HepG2 (cell line): ENCODE data around the gene IFITM10. TPM values are rescaled to one million over a fixed set of nuclear protein-coding genes. Genes with fewer than 3 reads are reported as not detected.

Experiments
- AGO1 ChIP-seq: fragments of 200-400 bp; formaldehyde crosslinking; IDR thresholded peaks from 2 replicates; pipeline ENCODE4 v1.6.1; 2017; ENCODE audit warnings: mild to moderate bottlenecking, low read depth, low read length, moderate library complexity; ENCODE audit not compliant: poor library complexity, severe bottlenecking
- ELF4 ChIP-seq: sonication (generic); formaldehyde crosslinking; IDR thresholded peaks from 2 replicates; pipeline ENCODE4 v1.5.0; 2020; ENCODE audit warnings: missing genetic modification reagents, mild to moderate bottlenecking, moderate library complexity, borderline replicate concordance
- GABPB1 ChIP-seq: IDR thresholded peaks from 2 replicates; pipeline ENCODE4 v1.6.1; 2016; ENCODE audit warnings: mild to moderate bottlenecking, missing genetic modification reagents, moderate library complexity, missing compliant biosample characterization
- MAF1 ChIP-seq: sonication (generic); formaldehyde crosslinking; IDR thresholded peaks from 2 replicates; pipeline ENCODE4 v1.5.0; 2020; ENCODE audit warnings: missing genetic modification reagents, borderline replicate concordance
- MXD4 ChIP-seq: IDR thresholded peaks from 2 replicates; pipeline ENCODE4 v1.6.1; 2016; ENCODE audit warnings: mild to moderate bottlenecking, missing biosample characterization, missing genetic modification reagents
- MXI1 ChIP-seq: IDR thresholded peaks from 3 replicates; pipeline ENCODE4 v1.6.1; 2012; ENCODE audit warnings: low read depth, low read length, inconsistent platforms, borderline replicate concordance
- NAIF1 ChIP-seq: sonication (generic); formaldehyde crosslinking; IDR thresholded peaks from 2 replicates; pipeline ENCODE4 v1.5.0; 2020; ENCODE audit warnings: mild to moderate bottlenecking, missing genetic modification reagents, borderline replicate concordance
- PAF1 ChIP-seq: IDR thresholded peaks from 2 replicates; pipeline ENCODE4 v1.6.1; 2016; ENCODE audit warnings: missing genetic modification reagents, missing compliant biosample characterization
- PHF21A ChIP-seq: sonication (generic); formaldehyde crosslinking; IDR thresholded peaks from 2 replicates; pipeline ENCODE4 v1.5.0; 2020; ENCODE audit warnings: mild to moderate bottlenecking, missing genetic modification reagents
- RNF2 ChIP-seq: fragments of 450-650 bp; conservative IDR thresholded peaks from 2 replicates; pipeline ENCODE4 v1.6.1; 2016; ENCODE audit warnings: low read depth
- SP5 ChIP-seq: IDR thresholded peaks from 2 replicates; pipeline ENCODE4 v1.6.1; 2016; ENCODE audit warnings: low read depth, borderline replicate concordance
- THAP11 ChIP-seq: IDR thresholded peaks from 2 replicates; pipeline ENCODE4 v1.6.1; 2016; ENCODE audit warnings: missing biosample characterization, missing genetic modification reagents
- ZFY ChIP-seq: sonication (generic); formaldehyde crosslinking; IDR thresholded peaks from 2 replicates; pipeline ENCODE4 v1.4.0; 2020; ENCODE audit warnings: missing genetic modification reagents
- ZIK1 ChIP-seq: sonication (generic); formaldehyde crosslinking; IDR thresholded peaks from 2 replicates; pipeline ENCODE4 v1.5.0; 2020; ENCODE audit warnings: mild to moderate bottlenecking, low read depth, missing genetic modification reagents, borderline replicate concordance
- ZNF253 ChIP-seq: sonication (generic); formaldehyde crosslinking; IDR thresholded peaks from 2 replicates; pipeline ENCODE4 v1.8.0; 2022; ENCODE audit warnings: mild to moderate bottlenecking, missing genetic modification reagents, borderline replicate concordance
- ZNF670 ChIP-seq: sonication (generic); formaldehyde crosslinking; IDR thresholded peaks from 2 replicates; pipeline ENCODE4 v1.8.0; 2022; ENCODE audit warnings: mild to moderate bottlenecking, missing genetic modification reagents, borderline replicate concordance
- ZNF703 ChIP-seq: sonication (generic); formaldehyde crosslinking; IDR thresholded peaks from 2 replicates; pipeline ENCODE4 v1.5.1; 2020; ENCODE audit warnings: missing genetic modification reagents, mild to moderate bottlenecking, moderate library complexity, borderline replicate concordance
- ZNF782 ChIP-seq: sonication (generic); formaldehyde crosslinking; IDR thresholded peaks from 2 replicates; pipeline ENCODE4 v1.4.0; 2020; ENCODE audit warnings: missing genetic modification reagents, mild to moderate bottlenecking, borderline replicate concordance
- polyA plus RNA-seq, 8 experiments: library from polyadenylated mRNA; depleted of rRNA in 3 of 8; stranded (reverse) in 7 of 8; unstranded in 1 of 8; fragments of >200 nt; fragmentation: Illumina TruSeq in 4 of 8; extraction: Trizol in 4 of 8; gene quantifications; 2 replicates each; pipeline versions ENCODE4 v1.2.1 to v1.2.3, GENCODE V29; 2011 to 2016; ENCODE audit warnings: low read depth in 4 of 8, missing spikeins in 1 of 8, mixed read lengths in 1 of 8; ENCODE audit not compliant: insufficient read depth in 1 of 8
- total RNA-seq, 5 experiments: library from RNA; depleted of rRNA; stranded (reverse); fragments of >200 nt; fragmentation: Illumina TruSeq; extraction: Trizol; gene quantifications; 2 replicates each; pipeline ENCODE4 v1.2.3, GENCODE V29; 2016; ENCODE audit warnings: low read depth in 1 of 5
- TF ChIP-seq, protein P1 (sequence below): sonication (generic); formaldehyde crosslinking; IDR thresholded peaks from 2 replicates; pipeline ENCODE4 v1.5.1; 2020; ENCODE audit warnings: mild to moderate bottlenecking, moderate library complexity, missing genetic modification reagents
- TF ChIP-seq, protein P2 (sequence below): sonication (generic); formaldehyde crosslinking; IDR thresholded peaks from 2 replicates; pipeline ENCODE4 v1.5.0; 2020; ENCODE audit warnings: mild to moderate bottlenecking, missing genetic modification reagents, borderline replicate concordance
- TF ChIP-seq, protein P3 (sequence below): sonication (generic); IDR thresholded peaks from 2 replicates; pipeline ENCODE4 v1.6.1; 2016; ENCODE audit warnings: low read depth, borderline replicate concordance
- TF ChIP-seq, protein P4 (sequence below): IDR thresholded peaks from 2 replicates; pipeline ENCODE4 v1.6.1; 2016

IFITM10 gene
- total and polyA plus RNA-seq, 2 of the 13 experiments (the other 11 are each of a cell fraction or from before 2014, with no cell fraction given): 0.09 to 0.13 TPM

GRCh38 chr11:1762537-1763302 is 12.3 kb upstream of the IFITM10 start (continued):
- TF ChIP-seq MAF1 (no peak), ZFY (peak; percentile 41), ZNF782 (CRISPR knock-in tag) (0 out of 2 replicates have a peak, but pooled peaks have one; percentile 59), MXI1 (peak; percentile 59; the same call in 1 of the 3 replicates), ZNF703 (no peak), RNF2 (no peak), THAP11 (CRISPR knock-in tag) (peak; percentile 53; the same call in 1 of the 2 replicates), NAIF1 (no peak), AGO1 (peak; percentile 9), PHF21A (peak; percentile 58; the same call in 1 of the 2 replicates), MXD4 (peak; percentile 44; the same call in 1 of the 2 replicates), PAF1 (CRISPR knock-in tag) (no peak), GABPB1 (CRISPR knock-in tag) (peak; percentile 24; the same call in 1 of the 2 replicates), ZIK1 (CRISPR knock-in tag) (no peak), ELF4 (CRISPR knock-in tag) (0 out of 2 replicates have a peak, but pooled peaks have one; percentile 58), SP5 (peak; percentile 73; the same call in 1 of the 2 replicates), ZNF253 (CRISPR knock-in tag) (no peak), ZNF670 (CRISPR knock-in tag) (no peak)
- TF ChIP-seq, protein P1, sequence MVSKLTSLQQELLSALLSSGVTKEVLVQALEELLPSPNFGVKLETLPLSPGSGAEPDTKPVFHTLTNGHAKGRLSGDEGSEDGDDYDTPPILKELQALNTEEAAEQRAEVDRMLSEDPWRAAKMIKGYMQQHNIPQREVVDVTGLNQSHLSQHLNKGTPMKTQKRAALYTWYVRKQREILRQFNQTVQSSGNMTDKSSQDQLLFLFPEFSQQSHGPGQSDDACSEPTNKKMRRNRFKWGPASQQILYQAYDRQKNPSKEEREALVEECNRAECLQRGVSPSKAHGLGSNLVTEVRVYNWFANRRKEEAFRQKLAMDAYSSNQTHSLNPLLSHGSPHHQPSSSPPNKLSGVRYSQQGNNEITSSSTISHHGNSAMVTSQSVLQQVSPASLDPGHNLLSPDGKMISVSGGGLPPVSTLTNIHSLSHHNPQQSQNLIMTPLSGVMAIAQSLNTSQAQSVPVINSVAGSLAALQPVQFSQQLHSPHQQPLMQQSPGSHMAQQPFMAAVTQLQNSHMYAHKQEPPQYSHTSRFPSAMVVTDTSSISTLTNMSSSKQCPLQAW (CRISPR knock-in tag): 0 out of 2 replicates have a peak, but pooled peaks have one; percentile 49
- TF ChIP-seq, protein P2, sequence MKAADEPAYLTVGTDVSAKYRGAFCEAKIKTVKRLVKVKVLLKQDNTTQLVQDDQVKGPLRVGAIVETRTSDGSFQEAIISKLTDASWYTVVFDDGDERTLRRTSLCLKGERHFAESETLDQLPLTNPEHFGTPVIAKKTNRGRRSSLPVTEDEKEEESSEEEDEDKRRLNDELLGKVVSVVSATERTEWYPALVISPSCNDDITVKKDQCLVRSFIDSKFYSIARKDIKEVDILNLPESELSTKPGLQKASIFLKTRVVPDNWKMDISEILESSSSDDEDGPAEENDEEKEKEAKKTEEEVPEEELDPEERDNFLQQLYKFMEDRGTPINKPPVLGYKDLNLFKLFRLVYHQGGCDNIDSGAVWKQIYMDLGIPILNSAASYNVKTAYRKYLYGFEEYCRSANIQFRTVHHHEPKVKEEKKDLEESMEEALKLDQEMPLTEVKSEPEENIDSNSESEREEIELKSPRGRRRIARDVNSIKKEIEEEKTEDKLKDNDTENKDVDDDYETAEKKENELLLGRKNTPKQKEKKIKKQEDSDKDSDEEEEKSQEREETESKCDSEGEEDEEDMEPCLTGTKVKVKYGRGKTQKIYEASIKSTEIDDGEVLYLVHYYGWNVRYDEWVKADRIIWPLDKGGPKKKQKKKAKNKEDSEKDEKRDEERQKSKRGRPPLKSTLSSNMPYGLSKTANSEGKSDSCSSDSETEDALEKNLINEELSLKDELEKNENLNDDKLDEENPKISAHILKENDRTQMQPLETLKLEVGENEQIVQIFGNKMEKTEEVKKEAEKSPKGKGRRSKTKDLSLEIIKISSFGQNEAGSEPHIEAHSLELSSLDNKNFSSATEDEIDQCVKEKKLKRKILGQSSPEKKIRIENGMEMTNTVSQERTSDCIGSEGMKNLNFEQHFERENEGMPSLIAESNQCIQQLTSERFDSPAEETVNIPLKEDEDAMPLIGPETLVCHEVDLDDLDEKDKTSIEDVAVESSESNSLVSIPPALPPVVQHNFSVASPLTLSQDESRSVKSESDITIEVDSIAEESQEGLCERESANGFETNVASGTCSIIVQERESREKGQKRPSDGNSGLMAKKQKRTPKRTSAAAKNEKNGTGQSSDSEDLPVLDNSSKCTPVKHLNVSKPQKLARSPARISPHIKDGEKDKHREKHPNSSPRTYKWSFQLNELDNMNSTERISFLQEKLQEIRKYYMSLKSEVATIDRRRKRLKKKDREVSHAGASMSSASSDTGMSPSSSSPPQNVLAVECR (CRISPR knock-in tag): peak; percentile 73; the same call in 1 of the 2 replicates
- TF ChIP-seq, protein P3, sequence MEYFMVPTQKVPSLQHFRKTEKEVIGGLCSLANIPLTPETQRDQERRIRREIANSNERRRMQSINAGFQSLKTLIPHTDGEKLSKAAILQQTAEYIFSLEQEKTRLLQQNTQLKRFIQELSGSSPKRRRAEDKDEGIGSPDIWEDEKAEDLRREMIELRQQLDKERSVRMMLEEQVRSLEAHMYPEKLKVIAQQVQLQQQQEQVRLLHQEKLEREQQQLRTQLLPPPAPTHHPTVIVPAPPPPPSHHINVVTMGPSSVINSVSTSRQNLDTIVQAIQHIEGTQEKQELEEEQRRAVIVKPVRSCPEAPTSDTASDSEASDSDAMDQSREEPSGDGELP: 0 out of 2 replicates have a peak, but pooled peaks have one; percentile 38
- TF ChIP-seq, protein P4, sequence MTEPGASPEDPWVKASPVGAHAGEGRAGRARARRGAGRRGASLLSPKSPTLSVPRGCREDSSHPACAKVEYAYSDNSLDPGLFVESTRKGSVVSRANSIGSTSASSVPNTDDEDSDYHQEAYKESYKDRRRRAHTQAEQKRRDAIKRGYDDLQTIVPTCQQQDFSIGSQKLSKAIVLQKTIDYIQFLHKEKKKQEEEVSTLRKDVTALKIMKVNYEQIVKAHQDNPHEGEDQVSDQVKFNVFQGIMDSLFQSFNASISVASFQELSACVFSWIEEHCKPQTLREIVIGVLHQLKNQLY (CRISPR knock-in tag): peak; percentile 52; the same call in 1 of the 2 replicates
